IPS-20b (cell line): ENCODE measurements around the gene P2RY2.

Source experiments
- H3K27ac ChIP-seq: one replicate; pipeline ENCODE4 v1.5.1; 2013; ENCODE audit warnings: low read length
- H3K27me3 ChIP-seq: 2 replicates; pipeline ENCODE4 v1.6.1; 2013; ENCODE audit warnings: mild to moderate bottlenecking, low read length, inconsistent platforms; ENCODE audit not compliant: insufficient read depth
- H3K36me3 ChIP-seq: 2 replicates; pipeline ENCODE4 v1.6.1; 2013; ENCODE audit warnings: low read depth, mild to moderate bottlenecking, inconsistent platforms, low read length, moderate library complexity; ENCODE audit not compliant: insufficient read depth
- H3K4me1 ChIP-seq: 2 replicates; pipeline ENCODE4 v1.6.1; 2013; ENCODE audit warnings: mild to moderate bottlenecking, control low read depth, inconsistent platforms, low read length, moderate library complexity; ENCODE audit not compliant: insufficient read depth
- H3K4me3 ChIP-seq: 2 replicates; pipeline ENCODE4 v1.5.1; 2013; ENCODE audit warnings: mild to moderate bottlenecking, low read length, inconsistent platforms
- H3K9ac ChIP-seq: 2 replicates; pipeline ENCODE4 v1.6.1; 2013; ENCODE audit warnings: low read depth, mild to moderate bottlenecking, inconsistent platforms, low read length, moderate library complexity
- H3K9me3 ChIP-seq: 2 replicates; pipeline ENCODE4 v1.6.1; 2013; ENCODE audit warnings: mild to moderate bottlenecking, low read depth, low read length, inconsistent platforms; ENCODE audit not compliant: insufficient read depth

P2RY2 gene

DNA sequence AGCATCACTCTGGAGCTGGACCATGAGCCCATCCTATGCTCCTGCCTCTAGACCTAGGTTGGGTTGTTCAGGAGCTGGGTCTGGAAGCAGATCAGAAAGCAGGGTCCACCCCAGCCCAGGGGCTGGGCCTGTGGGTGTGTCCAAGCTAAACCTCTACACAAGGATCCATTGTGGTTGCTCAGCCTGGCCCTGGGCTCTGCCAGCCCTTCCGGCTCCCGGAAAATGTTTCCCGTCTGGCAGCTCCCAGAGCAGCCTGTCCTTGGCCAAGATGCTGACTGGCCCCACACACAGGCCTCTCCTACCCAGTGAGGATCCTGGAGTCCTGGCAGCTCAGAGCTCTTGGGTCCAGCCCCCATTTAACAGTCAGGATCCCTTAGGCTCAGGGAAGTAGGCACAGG is 40.7 kb upstream of the P2RY2 start:
- H3K4me1 ChIP-seq, result no peaks in the 10 kb centered on the region
- H3K27ac ChIP-seq, result no peak overlapping the region
- no peaks in the 10 kb centered on the region for H3K9me3 ChIP-seq
- H3K36me3 ChIP-seq, result no peaks in the 10 kb centered on the region
- H3K4me3 ChIP-seq, result no peak overlapping the region
- H3K27me3 ChIP-seq, result no peaks in the 10 kb centered on the region
- H3K9ac ChIP-seq, result no peak overlapping the region

DNA sequence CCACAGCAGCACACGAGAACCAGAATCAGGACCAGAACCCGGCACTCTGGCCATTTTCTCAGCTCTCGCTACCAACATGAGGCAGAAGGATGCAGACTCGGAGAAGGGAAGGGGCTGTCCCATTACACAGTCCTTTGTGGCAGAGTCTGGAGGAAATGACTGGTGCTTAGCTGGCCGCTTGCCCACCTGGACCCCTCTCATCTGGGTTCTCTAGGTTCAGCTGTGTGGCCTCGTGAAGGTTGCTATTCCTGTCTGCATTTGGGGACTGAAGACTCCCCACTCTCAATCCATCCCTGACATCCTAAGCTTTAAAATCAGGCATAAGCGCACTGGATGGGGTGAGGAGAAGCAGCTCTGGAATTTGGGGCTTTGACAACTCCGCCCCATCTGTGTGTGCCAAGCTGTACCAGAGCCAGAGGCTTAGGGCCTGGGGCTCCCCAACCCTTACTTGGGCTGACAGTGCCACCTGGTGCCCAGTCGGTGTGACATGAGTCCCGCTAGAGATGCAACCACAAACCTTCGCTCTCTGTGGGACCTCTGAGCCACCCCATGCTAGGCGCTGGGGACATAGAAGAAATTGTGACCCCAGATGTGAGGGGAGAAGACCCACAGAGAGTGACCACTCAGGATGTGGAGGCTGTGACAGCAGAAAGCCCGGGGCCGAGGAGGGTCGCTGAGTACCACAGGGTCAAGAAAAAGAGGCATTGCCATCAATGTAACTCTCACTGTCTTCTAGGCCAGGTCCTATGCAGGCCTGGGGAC is 40.1 kb upstream of the P2RY2 start:
- H3K9ac ChIP-seq, result no peak overlapping the region
- H3K4me3 ChIP-seq, result no peak overlapping the region
- H3K4me1 ChIP-seq, result no peaks in the 10 kb centered on the region
- H3K36me3 ChIP-seq, result no peaks in the 10 kb centered on the region
- no peaks in the 10 kb centered on the region for H3K9me3 ChIP-seq
- no peak overlapping the region for H3K27ac ChIP-seq
- no peaks in the 10 kb centered on the region; the same call in 1 of the 2 replicates for H3K27me3 ChIP-seq

- Histone ChIP-seq H3K36me3 (no peaks in the 10 kb centered on the region), H3K27ac (no peak overlapping the region), H3K4me3 (no peak overlapping the region), H3K27me3 (no peaks in the 10 kb centered on the region; the same call in 1 of the 2 replicates), H3K9me3 (no peaks in the 10 kb centered on the region), H3K9ac (no peak overlapping the region), H3K4me1 (no peaks in the 10 kb centered on the region)
These were observed 39.4 kb upstream of the P2RY2 start for GRCh38 chr11:73178681-73179080.

DNA sequence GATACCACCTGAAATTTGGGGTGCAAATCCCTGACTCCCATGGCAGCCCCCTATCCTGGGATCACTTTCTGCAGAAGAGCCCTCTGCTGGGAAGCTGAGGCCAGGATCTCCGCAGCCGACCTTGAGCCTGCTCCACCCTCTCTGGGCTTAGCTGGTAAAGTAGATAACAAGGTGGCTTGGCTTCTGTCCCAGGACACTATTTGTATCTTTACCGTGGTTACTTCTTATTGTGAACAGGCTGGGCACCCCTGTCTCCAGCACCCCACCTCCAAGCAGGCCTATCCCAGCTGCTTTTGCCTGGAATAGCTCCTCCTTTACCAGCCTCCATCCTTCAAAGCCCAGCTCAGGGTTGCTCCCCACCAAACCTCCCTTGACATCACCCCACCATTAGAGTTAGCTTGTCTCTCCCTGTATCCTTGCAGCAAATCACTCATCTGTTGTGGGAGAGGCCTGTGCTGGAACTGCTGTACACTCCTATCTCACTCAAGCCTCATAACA is 35.2 kb upstream of the P2RY2 start:
- Histone ChIP-seq H3K9me3 (no peaks in the 10 kb centered on the region), H3K4me1 (no peaks in the 10 kb centered on the region), H3K27me3 (no peaks in the 10 kb centered on the region; the same call in 1 of the 2 replicates), H3K9ac (no peak overlapping the region), H3K27ac (no peak overlapping the region), H3K4me3 (no peak overlapping the region), H3K36me3 (no peaks in the 10 kb centered on the region)

GRCh38 chr11:73184953-73185671 is 33.0 kb upstream of the P2RY2 start:
- H3K4me3 ChIP-seq, result no peak overlapping the region
- H3K27ac ChIP-seq, result no peak overlapping the region
- no peaks in the 10 kb centered on the region for H3K36me3 ChIP-seq
- no peaks in the 10 kb centered on the region for H3K9me3 ChIP-seq
- no peaks in the 10 kb centered on the region; the same call in 1 of the 2 replicates for H3K27me3 ChIP-seq
- no peak overlapping the region for H3K9ac ChIP-seq
- H3K4me1 ChIP-seq, result no peaks in the 10 kb centered on the region

DNA sequence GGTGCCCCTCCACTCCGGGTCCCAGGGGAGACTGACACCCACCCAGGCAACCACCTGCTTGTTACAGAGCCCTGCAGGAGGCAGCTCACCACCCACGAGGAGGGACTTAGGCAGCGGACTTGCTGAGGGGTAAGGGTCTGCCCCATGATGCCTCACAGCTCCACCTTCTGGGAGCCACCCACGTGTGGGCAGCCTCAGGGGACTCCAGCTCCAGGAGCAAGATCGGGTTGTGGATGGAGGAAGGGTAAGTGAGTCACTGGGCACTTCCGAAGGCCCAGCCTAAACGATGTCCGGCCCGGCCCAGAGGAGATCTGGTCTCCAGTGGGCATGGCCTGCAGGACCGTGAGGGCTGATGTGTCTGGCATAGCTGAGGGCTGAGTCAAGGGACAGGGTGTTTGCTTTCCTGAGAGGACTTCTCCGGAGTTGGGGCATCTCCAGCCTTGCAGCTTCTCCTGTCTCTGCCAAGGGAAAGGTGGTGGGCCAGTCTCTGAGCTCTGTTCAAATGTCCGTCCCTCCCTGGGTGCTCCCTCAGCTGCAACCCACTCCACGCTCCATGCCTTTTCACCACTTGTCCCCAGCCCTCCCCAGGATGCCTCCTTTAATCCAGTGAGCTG is 32.3 kb upstream of the P2RY2 start:
- Histone ChIP-seq H3K27ac (no peak overlapping the region), H3K9me3 (no peaks in the 10 kb centered on the region), H3K9ac (no peak overlapping the region), H3K4me1 (no peaks in the 10 kb centered on the region), H3K27me3 (no peaks in the 10 kb centered on the region; the same call in 1 of the 2 replicates), H3K4me3 (no peak overlapping the region), H3K36me3 (no peaks in the 10 kb centered on the region)

DNA sequence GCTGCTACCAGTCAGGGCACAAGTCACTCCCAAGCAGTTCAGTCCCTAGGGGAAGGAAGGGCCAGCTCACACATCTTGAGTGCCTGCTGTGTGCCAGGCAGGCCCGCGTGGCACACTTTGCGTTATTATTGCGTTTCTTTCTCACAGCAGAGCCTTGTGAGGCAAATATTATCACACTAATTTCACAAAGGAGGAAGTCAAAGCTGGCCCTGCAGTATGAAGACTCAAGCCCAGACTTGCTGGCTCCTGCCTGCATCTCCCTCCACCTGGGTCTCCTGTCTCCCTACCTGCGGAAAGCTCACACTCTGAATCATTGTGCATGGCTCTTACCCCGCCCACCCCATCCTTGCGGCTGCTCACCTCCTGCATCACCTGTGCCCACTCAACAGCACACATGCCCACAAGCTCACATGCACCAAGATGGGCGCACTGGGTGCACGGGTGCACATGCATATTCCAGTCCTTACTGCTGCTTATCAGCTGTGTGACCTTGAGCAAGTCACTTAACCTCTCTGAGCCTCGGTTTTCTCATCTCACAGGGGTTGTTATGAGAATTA is 31.7 kb upstream of the P2RY2 start:
- Histone ChIP-seq H3K4me1 (no peaks in the 10 kb centered on the region), H3K4me3 (no peak overlapping the region), H3K36me3 (no peaks in the 10 kb centered on the region), H3K27me3 (no peaks in the 10 kb centered on the region; the same call in 1 of the 2 replicates), H3K27ac (no peak overlapping the region), H3K9me3 (no peaks in the 10 kb centered on the region), H3K9ac (no peak overlapping the region)

DNA sequence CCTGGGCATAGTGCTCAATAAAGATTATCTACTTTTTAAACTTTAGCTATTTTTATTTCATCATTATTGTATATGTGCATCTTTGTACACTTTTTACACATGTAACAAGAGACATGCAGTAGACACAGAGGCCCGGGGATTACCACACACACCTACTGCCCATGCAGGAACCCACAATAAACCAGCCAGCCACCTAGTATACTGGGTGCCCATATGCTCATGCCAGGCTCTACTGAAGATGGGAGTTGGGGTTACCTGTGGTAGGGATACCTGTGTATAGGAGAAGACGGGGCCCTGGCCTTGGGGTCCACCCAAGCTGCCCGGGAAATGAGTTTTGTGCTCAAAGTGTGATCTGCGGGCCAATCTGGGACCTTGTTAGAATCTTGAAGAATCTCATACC is 31.2 kb upstream of the P2RY2 start:
- Histone ChIP-seq H3K9ac (no peak overlapping the region), H3K9me3 (no peaks in the 10 kb centered on the region), H3K4me3 (no peak overlapping the region), H3K36me3 (no peaks in the 10 kb centered on the region), H3K4me1 (no peaks in the 10 kb centered on the region), H3K27ac (no peak overlapping the region), H3K27me3 (no peaks in the 10 kb centered on the region; the same call in 1 of the 2 replicates)

DNA sequence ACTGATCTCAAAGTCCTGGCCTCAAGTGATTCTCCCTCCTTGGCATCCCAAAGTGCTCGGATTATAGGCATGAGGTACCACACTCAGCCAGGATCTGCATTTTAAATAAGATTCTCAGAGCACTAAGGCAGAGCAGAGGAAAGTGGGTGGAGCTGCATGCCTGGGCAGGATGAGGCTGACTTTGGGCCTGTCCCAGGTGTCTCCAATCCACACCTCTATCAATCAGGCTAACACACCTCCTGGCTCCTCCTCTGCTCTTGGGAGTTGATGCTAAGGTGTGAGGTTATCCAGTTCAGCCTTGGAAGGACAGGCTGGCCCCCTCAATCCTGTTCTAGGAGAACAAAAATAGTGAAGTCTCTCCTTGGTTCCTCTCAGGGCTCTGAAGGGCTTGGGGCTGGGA is 30.2 kb upstream of the P2RY2 start:
- Histone ChIP-seq H3K36me3 (no peaks in the 10 kb centered on the region), H3K4me1 (no peaks in the 10 kb centered on the region), H3K27me3 (no peaks in the 10 kb centered on the region; the same call in 1 of the 2 replicates), H3K9me3 (no peaks in the 10 kb centered on the region), H3K27ac (no peak overlapping the region), H3K4me3 (no peak overlapping the region), H3K9ac (no peak overlapping the region)

DNA sequence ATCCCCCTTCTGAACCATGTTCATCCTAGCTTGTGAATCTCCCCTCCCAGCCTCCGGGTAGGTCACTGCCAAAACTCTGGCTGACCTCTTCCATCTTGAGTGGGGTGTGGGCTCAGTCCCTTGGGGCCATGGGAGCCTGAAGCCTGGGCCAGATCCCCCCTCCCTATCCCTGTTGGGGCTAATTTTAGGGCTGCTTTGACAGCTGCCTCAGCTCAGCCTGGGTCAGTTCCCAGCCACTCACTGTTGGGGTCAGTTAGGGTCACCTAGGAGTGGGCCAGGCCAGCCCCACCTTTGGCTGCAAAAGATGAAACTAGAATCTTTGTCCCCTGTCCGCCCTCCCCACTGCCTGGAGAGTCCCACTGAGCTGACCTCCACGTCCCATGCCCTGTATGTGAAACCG is 29.8 kb upstream of the P2RY2 start:
- no peak overlapping the region for H3K4me3 ChIP-seq
- no peaks in the 10 kb centered on the region; the same call in 1 of the 2 replicates for H3K27me3 ChIP-seq
- H3K9me3 ChIP-seq, result no peaks in the 10 kb centered on the region
- H3K27ac ChIP-seq, result no peak overlapping the region
- H3K36me3 ChIP-seq, result no peaks in the 10 kb centered on the region
- H3K4me1 ChIP-seq, result no peaks in the 10 kb centered on the region
- H3K9ac ChIP-seq, result no peak overlapping the region

- no peaks in the 10 kb centered on the region for H3K4me1 ChIP-seq
- no peak overlapping the region for H3K4me3 ChIP-seq
- no peaks in the 10 kb centered on the region for H3K36me3 ChIP-seq
- no peaks in the 10 kb centered on the region for H3K9me3 ChIP-seq
- no peaks in the 10 kb centered on the region; the same call in 1 of the 2 replicates for H3K27me3 ChIP-seq
- no peak overlapping the region for H3K9ac ChIP-seq
- H3K27ac ChIP-seq, result no peak overlapping the region
These were observed 28.8 kb upstream of the P2RY2 start for GRCh38 chr11:73189315-73189714.
